HepG2 (cell line): Measurements from ENCODE around the gene NAA38. TPM values are rescaled to one million over a fixed set of nuclear protein-coding genes. Genes with fewer than 3 reads are reported as not detected.
A peak's percentile ranks its signal among the peaks of the same experiment; 100 is the strongest.

Experiments used
- ATM ChIP-seq: fragments of 450-650 bp; IDR thresholded peaks from 2 replicates; pipeline ENCODE4 v1.7.1; 2017; ENCODE audit warnings: mild to moderate bottlenecking, borderline replicate concordance
- CHD4 ChIP-seq: fragments of 200-600 bp; sonication (generic); IDR thresholded peaks from 2 replicates; pipeline ENCODE4 v1.7.0; 2017; ENCODE audit warnings: mild to moderate bottlenecking, low read length, borderline replicate concordance
- HMGA1 ChIP-seq: sonication (generic); formaldehyde crosslinking; conservative IDR thresholded peaks from 2 replicates; pipeline ENCODE4 v1.4.0; 2020; ENCODE audit warnings: missing genetic modification reagents
- HNF4A ChIP-seq: sonication (generic); formaldehyde crosslinking; IDR thresholded peaks from 2 replicates; pipeline ENCODE4 v1.4.0; 2020; ENCODE audit warnings: missing genetic modification reagents
- HNRNPL ChIP-seq: fragments of 200-400 bp; formaldehyde crosslinking; IDR thresholded peaks from 2 replicates; pipeline ENCODE4 v1.6.1; 2017; ENCODE audit warnings: mild to moderate bottlenecking, low read depth, low read length
- HNRNPUL1 ChIP-seq: fragments of 200-400 bp; formaldehyde crosslinking; IDR thresholded peaks from 2 replicates; pipeline ENCODE4 v1.6.1; 2017; ENCODE audit warnings: low read depth, mild to moderate bottlenecking, low read length, moderate library complexity
- IKZF1 ChIP-seq: fragments of 450-650 bp; IDR thresholded peaks from 2 replicates; pipeline ENCODE4 v1.7.1; 2016
- MAFG ChIP-seq: sonication (generic); formaldehyde crosslinking; IDR thresholded peaks from 2 replicates; pipeline ENCODE4 v1.5.1; 2020; ENCODE audit warnings: mild to moderate bottlenecking, missing genetic modification reagents
- MED8 ChIP-seq: sonication (generic); formaldehyde crosslinking; IDR thresholded peaks from 2 replicates; pipeline ENCODE4 v1.8.1; 2023; ENCODE audit warnings: mild to moderate bottlenecking, missing genetic modification reagents; ENCODE audit not compliant: insufficient replicate concordance
- NCOA1 ChIP-seq: sonication (generic); formaldehyde crosslinking; IDR thresholded peaks from 2 replicates; pipeline ENCODE4 v1.9.0; 2021; ENCODE audit warnings: missing genetic modification reagents
- NFKBIZ ChIP-seq: IDR thresholded peaks from 2 replicates; pipeline ENCODE4 v1.6.1; 2018; ENCODE audit warnings: missing genetic modification reagents, missing compliant biosample characterization
- SP4 ChIP-seq: sonication (generic); formaldehyde crosslinking; IDR thresholded peaks from 2 replicates; pipeline ENCODE4 v1.8.1; 2023; ENCODE audit warnings: mild to moderate bottlenecking, missing genetic modification reagents
- TARDBP ChIP-seq: sonication (generic); formaldehyde crosslinking; IDR thresholded peaks from 2 replicates; pipeline ENCODE4 v1.8.0; 2022; ENCODE audit warnings: mild to moderate bottlenecking, missing genetic modification reagents
- TBX2 ChIP-seq: sonication (generic); formaldehyde crosslinking; IDR thresholded peaks from 2 replicates; pipeline ENCODE4 v1.5.0; 2020; ENCODE audit warnings: missing genetic modification reagents, mild to moderate bottlenecking, borderline replicate concordance
- TMF1 ChIP-seq: sonication (generic); formaldehyde crosslinking; IDR thresholded peaks from 2 replicates; pipeline ENCODE4 v1.8.1; 2022; ENCODE audit warnings: low read depth, missing genetic modification reagents
- XRCC5 ChIP-seq: fragments of 200-400 bp; formaldehyde crosslinking; optimal IDR thresholded peaks from 2 replicates; pipeline ENCODE3; 2017; ENCODE audit warnings: mild to moderate bottlenecking, low read length
- ZBTB7B ChIP-seq: sonication (generic); formaldehyde crosslinking; IDR thresholded peaks from 2 replicates; pipeline ENCODE4 v1.4.0; 2020; ENCODE audit warnings: missing genetic modification reagents
- ZFY ChIP-seq: sonication (generic); formaldehyde crosslinking; IDR thresholded peaks from 2 replicates; pipeline ENCODE4 v1.4.0; 2020; ENCODE audit warnings: missing genetic modification reagents
- ZNF101 ChIP-seq: sonication (generic); formaldehyde crosslinking; IDR thresholded peaks from 2 replicates; pipeline ENCODE4 v1.4.0; 2020; ENCODE audit warnings: mild to moderate bottlenecking, low read depth, missing genetic modification reagents, borderline replicate concordance
- ZNF121 ChIP-seq: sonication (generic); formaldehyde crosslinking; IDR thresholded peaks from 2 replicates; pipeline ENCODE4 v1.5.0; 2020; ENCODE audit warnings: mild to moderate bottlenecking, missing genetic modification reagents
- ZNF30 ChIP-seq: sonication (generic); formaldehyde crosslinking; IDR thresholded peaks from 2 replicates; pipeline ENCODE4 v1.5.0; 2020; ENCODE audit warnings: mild to moderate bottlenecking, missing genetic modification reagents
- ZNF678 ChIP-seq: sonication (generic); formaldehyde crosslinking; IDR thresholded peaks from 2 replicates; pipeline ENCODE4 v1.4.0; 2020; ENCODE audit warnings: mild to moderate bottlenecking, missing genetic modification reagents
- ZSCAN21 ChIP-seq: sonication (generic); formaldehyde crosslinking; IDR thresholded peaks from 2 replicates; pipeline ENCODE4 v1.8.0; 2022; ENCODE audit warnings: mild to moderate bottlenecking, missing genetic modification reagents, moderate library complexity, borderline replicate concordance
- polyA plus RNA-seq, 8 experiments: library from polyadenylated mRNA; depleted of rRNA in 3 of 8; stranded (reverse) in 7 of 8; unstranded in 1 of 8; fragments of >200 nt; fragmentation: Illumina TruSeq in 4 of 8; extraction: Trizol in 4 of 8; gene quantifications; 2 replicates each; pipeline versions ENCODE4 v1.2.1 to v1.2.3, GENCODE V29; 2011 to 2016; ENCODE audit warnings: low read depth in 4 of 8, missing spikeins in 1 of 8, mixed read lengths in 1 of 8; ENCODE audit not compliant: insufficient read depth in 1 of 8
- total RNA-seq, 5 experiments: library from RNA; depleted of rRNA; stranded (reverse); fragments of >200 nt; fragmentation: Illumina TruSeq; extraction: Trizol; gene quantifications; 2 replicates each; pipeline ENCODE4 v1.2.3, GENCODE V29; 2016; ENCODE audit warnings: low read depth in 1 of 5
- TF ChIP-seq, protein P1 (sequence below): IDR thresholded peaks from 2 replicates; pipeline ENCODE4 v1.6.1; 2016; ENCODE audit warnings: mild to moderate bottlenecking
- TF ChIP-seq, protein P2 (sequence below), 2 experiments: fragments of 450-650 bp in 1 of 2; sonication (generic) in 1 of 2; formaldehyde crosslinking; IDR thresholded peaks; 2 replicates each; pipeline versions ENCODE4 v1.5.0 to v1.8.0; 2020 to 2022; ENCODE audit warnings: mild to moderate bottlenecking in 1 of 2, missing genetic modification reagents in 1 of 2
- TF ChIP-seq, protein P3 (sequence below): IDR thresholded peaks from 2 replicates; pipeline ENCODE4 v1.6.1; 2016; ENCODE audit warnings: low read depth
- TF ChIP-seq, protein P4 (sequence below): fragments of 450-650 bp; IDR thresholded peaks from 2 replicates; pipeline ENCODE4 v1.6.1; 2017

The NAA38 gene
- total and polyA plus RNA-seq, 2 of the 13 experiments (the other 11 are each of a cell fraction or from before 2014, with no cell fraction given): 46.9 to 91.6 TPM

DNA sequence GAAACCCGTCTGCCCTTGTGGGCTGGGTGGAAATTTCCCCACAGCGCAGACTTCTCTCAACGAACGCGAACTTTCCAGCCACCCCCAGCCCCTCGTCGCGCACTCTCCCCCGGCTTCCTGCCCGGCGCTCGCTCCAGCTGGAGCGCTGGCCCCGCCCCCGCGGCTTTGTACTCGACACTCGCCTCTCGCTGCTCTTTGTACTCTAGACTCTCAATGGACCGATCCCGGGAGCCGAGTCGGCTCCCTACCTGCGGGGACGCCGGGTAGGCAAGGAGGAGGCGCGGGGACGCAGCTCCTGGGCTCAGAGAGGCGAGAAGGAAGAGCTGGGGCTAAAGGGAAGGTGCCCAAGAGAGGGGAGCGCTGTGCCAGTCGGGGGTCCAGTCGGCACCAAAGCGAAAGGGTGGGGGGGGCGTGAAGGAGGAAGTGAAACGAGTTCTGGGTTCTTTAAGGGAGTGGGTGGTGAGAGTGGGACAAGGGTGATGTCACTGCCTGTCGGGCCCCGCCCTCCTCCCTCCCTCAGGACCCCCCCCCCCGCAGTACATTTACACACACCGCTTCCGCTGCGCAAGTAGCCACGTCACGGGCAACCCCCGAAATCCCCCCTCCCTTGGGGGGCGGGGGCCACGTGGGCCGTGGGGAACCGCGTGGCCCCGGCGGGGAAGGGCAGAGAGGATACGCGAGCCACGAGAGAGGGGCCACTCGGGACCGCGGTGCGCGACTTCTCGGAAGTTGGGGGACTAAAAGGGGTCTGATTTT is 13.6 kb downstream of the NAA38 start (continued):
- no peak for TF ChIP-seq HNRNPL
- no peak for TF ChIP-seq NCOA1 (CRISPR knock-in tag)
- TF ChIP-seq TMF1: no peak
- TF ChIP-seq ZNF678 (CRISPR knock-in tag): no peak
- TF ChIP-seq ATM: no peak
- TF ChIP-seq SP4 (CRISPR knock-in tag): no peak; the same call in 1 of the 2 replicates
- no peak for TF ChIP-seq HMGA1
- TF ChIP-seq, protein P1, sequence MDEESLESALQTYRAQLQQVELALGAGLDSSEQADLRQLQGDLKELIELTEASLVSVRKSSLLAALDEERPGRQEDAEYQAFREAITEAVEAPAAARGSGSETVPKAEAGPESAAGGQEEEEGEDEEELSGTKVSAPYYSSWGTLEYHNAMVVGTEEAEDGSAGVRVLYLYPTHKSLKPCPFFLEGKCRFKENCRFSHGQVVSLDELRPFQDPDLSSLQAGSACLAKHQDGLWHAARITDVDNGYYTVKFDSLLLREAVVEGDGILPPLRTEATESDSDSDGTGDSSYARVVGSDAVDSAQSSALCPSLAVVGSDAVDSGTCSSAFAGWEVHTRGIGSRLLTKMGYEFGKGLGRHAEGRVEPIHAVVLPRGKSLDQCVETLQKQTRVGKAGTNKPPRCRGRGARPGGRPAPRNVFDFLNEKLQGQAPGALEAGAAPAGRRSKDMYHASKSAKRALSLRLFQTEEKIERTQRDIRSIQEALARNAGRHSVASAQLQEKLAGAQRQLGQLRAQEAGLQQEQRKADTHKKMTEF (CRISPR knock-in tag): peak; percentile 67
- TF ChIP-seq HNF4A (CRISPR knock-in tag): peak; percentile 90
- peak; percentile 58; the same call in 1 of the 2 replicates for TF ChIP-seq ZSCAN21 (CRISPR knock-in tag)
- TF ChIP-seq ZNF101 (CRISPR knock-in tag): no peak
- no peak for TF ChIP-seq HNRNPUL1
- TF ChIP-seq TBX2 (CRISPR knock-in tag): no peak
- TF ChIP-seq ZNF30: no peak
- no peak for TF ChIP-seq ZNF121 (CRISPR knock-in tag)
- no peak for TF ChIP-seq ZFY (CRISPR knock-in tag)
- TF ChIP-seq MAFG (CRISPR knock-in tag): no peak
- no peak for TF ChIP-seq ZBTB7B (CRISPR knock-in tag)
- peak; percentile 80 for TF ChIP-seq CHD4
- TF ChIP-seq IKZF1: no peak
- TF ChIP-seq, protein P2, sequence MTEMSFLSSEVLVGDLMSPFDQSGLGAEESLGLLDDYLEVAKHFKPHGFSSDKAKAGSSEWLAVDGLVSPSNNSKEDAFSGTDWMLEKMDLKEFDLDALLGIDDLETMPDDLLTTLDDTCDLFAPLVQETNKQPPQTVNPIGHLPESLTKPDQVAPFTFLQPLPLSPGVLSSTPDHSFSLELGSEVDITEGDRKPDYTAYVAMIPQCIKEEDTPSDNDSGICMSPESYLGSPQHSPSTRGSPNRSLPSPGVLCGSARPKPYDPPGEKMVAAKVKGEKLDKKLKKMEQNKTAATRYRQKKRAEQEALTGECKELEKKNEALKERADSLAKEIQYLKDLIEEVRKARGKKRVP (CRISPR knock-in tag; IDR thresholded peaks at IDR 0.05): peak in 1 of 2 experiments; percentile 18; a peak in 1 of 4 replicates
- TF ChIP-seq, protein P3, sequence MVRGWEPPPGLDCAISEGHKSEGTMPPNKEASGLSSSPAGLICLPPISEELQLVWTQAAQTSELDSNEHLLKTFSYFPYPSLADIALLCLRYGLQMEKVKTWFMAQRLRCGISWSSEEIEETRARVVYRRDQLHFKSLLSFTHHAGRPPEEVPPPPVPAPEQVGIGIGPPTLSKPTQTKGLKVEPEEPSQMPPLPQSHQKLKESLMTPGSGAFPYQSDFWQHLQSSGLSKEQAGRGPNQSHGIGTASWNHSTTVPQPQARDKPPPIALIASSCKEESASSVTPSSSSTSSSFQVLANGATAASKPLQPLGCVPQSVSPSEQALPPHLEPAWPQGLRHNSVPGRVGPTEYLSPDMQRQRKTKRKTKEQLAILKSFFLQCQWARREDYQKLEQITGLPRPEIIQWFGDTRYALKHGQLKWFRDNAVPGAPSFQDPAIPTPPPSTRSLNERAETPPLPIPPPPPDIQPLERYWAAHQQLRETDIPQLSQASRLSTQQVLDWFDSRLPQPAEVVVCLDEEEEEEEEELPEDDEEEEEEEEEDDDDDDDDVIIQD (CRISPR knock-in tag): no peak
- no peak for TF ChIP-seq NFKBIZ (CRISPR knock-in tag)
- TF ChIP-seq MED8 (CRISPR knock-in tag): no peak
- no peak for TF ChIP-seq TARDBP (CRISPR knock-in tag)
- TF ChIP-seq XRCC5: peak; percentile 38
- TF ChIP-seq, protein P4, sequence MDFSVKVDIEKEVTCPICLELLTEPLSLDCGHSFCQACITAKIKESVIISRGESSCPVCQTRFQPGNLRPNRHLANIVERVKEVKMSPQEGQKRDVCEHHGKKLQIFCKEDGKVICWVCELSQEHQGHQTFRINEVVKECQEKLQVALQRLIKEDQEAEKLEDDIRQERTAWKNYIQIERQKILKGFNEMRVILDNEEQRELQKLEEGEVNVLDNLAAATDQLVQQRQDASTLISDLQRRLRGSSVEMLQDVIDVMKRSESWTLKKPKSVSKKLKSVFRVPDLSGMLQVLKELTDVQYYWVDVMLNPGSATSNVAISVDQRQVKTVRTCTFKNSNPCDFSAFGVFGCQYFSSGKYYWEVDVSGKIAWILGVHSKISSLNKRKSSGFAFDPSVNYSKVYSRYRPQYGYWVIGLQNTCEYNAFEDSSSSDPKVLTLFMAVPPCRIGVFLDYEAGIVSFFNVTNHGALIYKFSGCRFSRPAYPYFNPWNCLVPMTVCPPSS: no peak
